Nephron (organoid): ENCODE data around the gene SHISA2.

Experiments
- H3K27ac Mint-ChIP-seq, 3 experiments: 2 replicates each; pipeline ENCODE4 v1.8.0; 2020; ENCODE audit warnings: mixed read lengths in 3 of 3, mild to moderate bottlenecking in 2 of 3, moderate library complexity in 1 of 3
- H3K27me3 Mint-ChIP-seq: 2 replicates; pipeline ENCODE4 v1.8.0; 2021; ENCODE audit warnings: low read depth, mild to moderate bottlenecking, moderate library complexity, mixed read lengths
- H3K36me3 Mint-ChIP-seq: 2 replicates; pipeline ENCODE4 v1.8.0; 2020; ENCODE audit warnings: low read depth, mixed read lengths
- H3K4me1 Mint-ChIP-seq: 2 replicates; pipeline ENCODE4 v1.8.0; 2020; ENCODE audit warnings: mixed read lengths
- H3K4me3 Mint-ChIP-seq, 3 experiments: 2 replicates each; pipeline ENCODE4 v1.8.0; 2020; ENCODE audit warnings: mild to moderate bottlenecking in 3 of 3, mixed read lengths in 3 of 3, moderate library complexity in 2 of 3
- H3K9me3 Mint-ChIP-seq: 2 replicates; pipeline ENCODE4 v1.8.0; 2020; ENCODE audit warnings: mixed read lengths
- TF ChIP-seq, protein P1 (sequence below), 3 experiments: fragments of 200-600 bp; sonication (generic); IDR thresholded peaks; one replicate each; pipeline ENCODE4 v1.5.0; 2021; ENCODE audit warnings: antibody characterized with exemption in 3 of 3; ENCODE audit not compliant: unreplicated experiment in 3 of 3

Gene SHISA2

DNA sequence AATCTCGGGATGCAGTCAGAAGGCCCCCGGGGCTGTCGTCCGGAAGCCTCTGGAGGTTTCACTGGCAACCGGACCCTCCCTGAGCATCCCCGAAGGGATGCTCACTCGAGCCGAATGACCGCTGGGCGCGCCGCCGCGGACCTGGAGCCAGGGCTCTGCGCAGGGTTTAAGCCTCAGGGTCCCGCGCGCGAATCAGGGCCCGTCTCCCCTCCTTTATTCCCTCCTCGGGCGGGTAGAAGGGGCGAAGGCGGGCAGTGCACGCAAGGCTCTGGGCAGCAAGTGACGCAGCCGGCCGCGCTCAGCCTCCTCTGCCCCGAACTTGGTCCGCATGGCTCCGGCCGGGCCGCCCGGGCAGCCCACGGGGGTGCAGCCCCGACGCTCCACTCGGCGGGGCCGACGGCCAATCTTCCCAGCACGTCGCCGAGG lies 572 bp downstream of the SHISA2 start:
- peaks cover 38% of the 10 kb centered on the region for H3K27me3 Mint-ChIP-seq
- peaks cover 12% of the 10 kb centered on the region for H3K36me3 Mint-ChIP-seq

DNA sequence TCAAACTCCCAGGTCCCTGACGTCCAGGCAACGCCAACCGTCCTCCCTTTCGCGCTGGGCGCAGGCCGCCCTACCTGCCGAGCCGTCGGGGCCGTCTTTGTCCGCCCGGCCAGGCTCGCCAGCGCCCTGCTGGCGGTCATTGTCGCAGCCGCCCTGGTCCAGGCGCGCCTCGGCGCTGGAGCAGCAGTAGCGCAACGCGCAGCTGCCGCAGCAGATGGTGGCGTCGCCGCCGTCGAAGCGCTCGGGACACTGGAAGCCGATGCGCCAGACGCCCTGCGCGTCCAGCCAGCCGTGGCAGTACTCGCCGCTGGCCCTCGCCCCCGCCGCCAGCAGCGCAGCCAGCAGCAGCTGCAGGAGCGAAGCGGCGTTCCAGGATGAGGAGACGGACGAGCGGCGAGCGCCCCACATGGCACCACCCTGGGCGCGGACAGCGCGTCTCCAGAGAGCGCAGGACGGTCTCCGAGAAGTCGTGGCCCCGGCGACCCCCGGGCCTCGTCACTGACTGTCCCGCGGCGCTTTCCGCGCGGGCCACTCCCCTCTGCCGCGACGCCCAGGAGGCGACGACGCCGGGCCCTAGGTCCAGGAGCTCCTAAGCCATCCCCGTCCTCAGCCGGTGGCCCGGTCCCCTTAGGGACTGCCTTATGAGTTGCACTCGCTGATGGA lies 1.1 kb downstream of the SHISA2 start:
- H3K27ac Mint-ChIP-seq = peak overlapping the region in 2 of 3 experiments; percentile 22 to 62
- H3K27me3 Mint-ChIP-seq = peaks cover 38% of the 10 kb centered on the region
- H3K4me1 Mint-ChIP-seq = peaks cover 43% of the 10 kb centered on the region
- H3K9me3 Mint-ChIP-seq = no peaks in the 10 kb centered on the region
- peaks cover 15% of the 10 kb centered on the region for H3K36me3 Mint-ChIP-seq
- peak overlapping the region; percentile 91 to 99 (median 96) for H3K4me3 Mint-ChIP-seq
- TF ChIP-seq, protein P1, sequence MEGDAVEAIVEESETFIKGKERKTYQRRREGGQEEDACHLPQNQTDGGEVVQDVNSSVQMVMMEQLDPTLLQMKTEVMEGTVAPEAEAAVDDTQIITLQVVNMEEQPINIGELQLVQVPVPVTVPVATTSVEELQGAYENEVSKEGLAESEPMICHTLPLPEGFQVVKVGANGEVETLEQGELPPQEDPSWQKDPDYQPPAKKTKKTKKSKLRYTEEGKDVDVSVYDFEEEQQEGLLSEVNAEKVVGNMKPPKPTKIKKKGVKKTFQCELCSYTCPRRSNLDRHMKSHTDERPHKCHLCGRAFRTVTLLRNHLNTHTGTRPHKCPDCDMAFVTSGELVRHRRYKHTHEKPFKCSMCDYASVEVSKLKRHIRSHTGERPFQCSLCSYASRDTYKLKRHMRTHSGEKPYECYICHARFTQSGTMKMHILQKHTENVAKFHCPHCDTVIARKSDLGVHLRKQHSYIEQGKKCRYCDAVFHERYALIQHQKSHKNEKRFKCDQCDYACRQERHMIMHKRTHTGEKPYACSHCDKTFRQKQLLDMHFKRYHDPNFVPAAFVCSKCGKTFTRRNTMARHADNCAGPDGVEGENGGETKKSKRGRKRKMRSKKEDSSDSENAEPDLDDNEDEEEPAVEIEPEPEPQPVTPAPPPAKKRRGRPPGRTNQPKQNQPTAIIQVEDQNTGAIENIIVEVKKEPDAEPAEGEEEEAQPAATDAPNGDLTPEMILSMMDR (IDR thresholded peaks at IDR 0.05; ENCODE audit: unreplicated experiment in 3 of 3) = no peak

More for the DNA sequence above, 572 bp downstream of the SHISA2 start:
- Mint-ChIP-seq H3K4me1 (peaks cover 47% of the 10 kb centered on the region), H3K9me3 (no peaks in the 10 kb centered on the region), H3K4me3 (peak overlapping the region; percentile 87 to 99 (median 91)), H3K27ac (no peak overlapping the region)
- TF ChIP-seq, protein P1 (IDR thresholded peaks at IDR 0.05; ENCODE audit: unreplicated experiment in 3 of 3) = no peak

DNA sequence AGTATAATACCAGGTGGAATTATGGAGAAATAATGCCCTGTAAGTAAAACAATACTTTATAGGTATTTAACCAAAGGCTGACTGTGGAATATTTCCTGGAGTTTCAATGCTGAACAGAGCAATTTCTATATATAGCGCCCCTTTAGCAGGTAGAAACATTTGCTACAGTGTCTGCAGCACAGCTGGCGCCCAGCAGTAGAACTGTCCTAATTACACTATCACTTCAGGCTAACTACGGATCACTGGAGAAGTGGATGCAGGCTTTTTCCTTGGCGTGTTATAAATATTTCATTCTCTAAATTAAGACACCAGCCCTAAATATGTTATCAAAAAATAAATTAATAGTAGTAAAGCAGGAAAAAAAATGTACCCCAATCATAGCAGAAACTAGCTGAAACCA lies 3.1 kb downstream of the SHISA2 start:
- TF ChIP-seq, protein P1 (IDR thresholded peaks at IDR 0.05; ENCODE audit: unreplicated experiment in 3 of 3) = no peak
- Mint-ChIP-seq H3K27me3 (peaks cover 32% of the 10 kb centered on the region), H3K4me1 (peaks cover 42% of the 10 kb centered on the region), H3K27ac (peak overlapping the region; percentile 82 to 89 (median 89)), H3K4me3 (peak overlapping the region; percentile 91 to 99 (median 96)), H3K9me3 (no peaks in the 10 kb centered on the region), H3K36me3 (peaks cover 24% of the 10 kb centered on the region)

DNA sequence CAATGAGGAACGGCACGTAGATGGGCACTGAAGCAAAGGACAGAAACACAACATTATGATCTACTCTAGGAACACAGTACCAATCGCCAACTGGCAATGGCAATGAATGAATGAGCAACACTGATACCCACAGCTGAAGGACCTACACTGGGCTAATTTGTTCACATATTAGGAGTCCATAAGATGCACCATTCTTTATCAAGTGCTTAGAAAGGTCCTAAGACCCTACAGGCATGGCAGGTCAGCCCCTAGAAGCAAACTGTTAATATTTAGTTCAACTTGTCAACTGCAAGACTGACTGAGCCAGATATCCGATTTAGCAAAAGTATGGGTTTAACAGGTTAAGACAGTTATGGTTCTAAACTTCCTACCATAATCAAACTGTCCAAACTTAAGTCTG lies 4.8 kb downstream of the SHISA2 start:
- Mint-ChIP-seq H3K27me3 (peaks cover 27% of the 10 kb centered on the region), H3K9me3 (no peaks in the 10 kb centered on the region), H3K4me3 (peak overlapping the region; percentile 10 to 87 (median 73)), H3K36me3 (peaks cover 24% of the 10 kb centered on the region), H3K4me1 (peaks cover 25% of the 10 kb centered on the region), H3K27ac (no peak overlapping the region)
- TF ChIP-seq, protein P1 (IDR thresholded peaks at IDR 0.05; ENCODE audit: unreplicated experiment in 3 of 3) = no peak

DNA sequence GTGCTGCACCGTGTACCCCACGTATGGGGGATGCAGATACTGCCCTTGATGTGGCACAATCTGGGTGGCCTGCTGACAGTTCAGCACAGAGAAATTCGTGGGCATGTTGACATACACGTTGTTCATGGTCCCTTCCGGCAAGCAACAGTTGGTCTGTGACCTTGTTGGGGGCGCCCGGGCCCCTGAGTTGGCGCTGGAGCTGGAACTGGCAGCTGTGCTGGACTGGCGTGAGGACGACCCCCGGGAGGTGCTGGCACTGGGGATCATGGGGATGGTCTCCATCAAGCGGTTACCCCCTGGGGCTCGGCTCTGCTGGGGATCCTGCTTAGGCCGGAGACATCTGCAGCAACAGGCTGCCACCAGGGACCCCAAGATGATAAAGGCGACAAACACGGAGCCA lies 5.2 kb downstream of the SHISA2 start:
- TF ChIP-seq, protein P1 (IDR thresholded peaks at IDR 0.05; ENCODE audit: unreplicated experiment in 3 of 3) = no peak
- Mint-ChIP-seq H3K27me3 (peaks cover 25% of the 10 kb centered on the region), H3K9me3 (no peaks in the 10 kb centered on the region), H3K27ac (no peak overlapping the region), H3K4me1 (peaks cover 29% of the 10 kb centered on the region), H3K36me3 (peaks cover 24% of the 10 kb centered on the region), H3K4me3 (peak overlapping the region in 2 of 3 experiments; percentile 10 to 87)

DNA sequence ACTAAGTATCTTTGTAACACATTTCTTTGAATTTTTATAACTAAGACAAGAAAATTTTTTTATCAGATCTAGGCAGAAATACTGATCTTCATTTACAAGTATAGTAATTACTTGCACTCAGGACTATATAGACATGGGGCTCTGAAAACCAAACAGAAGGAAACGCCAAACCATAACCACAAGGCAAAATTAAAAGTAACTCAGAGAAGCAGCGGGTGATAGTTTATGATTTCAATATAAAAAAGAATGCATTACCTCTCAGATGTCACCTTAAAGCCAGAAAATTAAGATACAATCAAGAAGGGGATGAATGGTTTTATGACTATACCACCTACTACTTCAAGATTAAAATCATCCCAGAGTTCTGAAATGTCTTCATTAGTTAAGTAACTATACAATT lies 6.7 kb downstream of the SHISA2 start:
- H3K36me3 Mint-ChIP-seq = peaks cover 24% of the 10 kb centered on the region
- TF ChIP-seq, protein P1 (IDR thresholded peaks at IDR 0.05; ENCODE audit: unreplicated experiment in 3 of 3) = no peak
- no peak overlapping the region for H3K27ac Mint-ChIP-seq
- peaks cover 22% of the 10 kb centered on the region for H3K27me3 Mint-ChIP-seq
- H3K4me3 Mint-ChIP-seq = no peak overlapping the region
- H3K9me3 Mint-ChIP-seq = no peaks in the 10 kb centered on the region
- peaks cover 29% of the 10 kb centered on the region for H3K4me1 Mint-ChIP-seq
